DMS53 treated with DMSO at 0.1 percent for 48 hours (cell line): Measurements from ENCODE around the gene INPP4B.

Experiments
- DNase-seq: peaks from one replicate; lab custom pipeline; 2025; ENCODE audit not compliant: unreplicated experiment; lab: John Stamatoyannopoulos, UW

Gene INPP4B

DNA sequence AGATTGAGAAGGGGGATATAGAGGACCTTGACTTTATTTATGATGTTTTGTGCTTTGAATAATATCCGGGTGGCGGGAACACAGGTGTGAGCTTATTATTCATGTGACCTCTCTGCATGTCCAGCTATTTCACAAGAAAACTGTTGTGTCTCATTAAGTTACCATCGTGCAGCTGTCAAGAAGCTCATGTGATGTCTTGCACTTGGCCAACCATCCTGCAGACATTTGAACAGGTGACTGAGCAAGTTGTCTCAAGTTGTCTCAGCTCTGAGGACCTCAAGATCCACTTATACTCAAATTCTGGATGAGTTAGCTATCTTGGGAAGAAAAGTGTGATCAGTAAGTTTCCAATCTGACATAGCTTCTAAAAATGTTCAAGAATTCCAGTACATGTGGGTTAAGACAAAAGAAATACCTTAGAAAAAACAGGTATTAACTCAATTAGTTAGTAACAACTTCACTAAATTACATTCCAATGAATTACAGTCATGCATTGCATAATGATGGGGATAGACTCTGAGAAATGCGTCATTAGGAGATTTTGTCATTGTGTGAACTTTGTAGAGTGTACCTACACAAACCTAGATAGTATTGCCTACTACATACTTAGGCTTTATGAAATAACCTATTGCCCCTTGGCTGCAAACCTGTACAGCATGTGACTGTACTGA, 462.2 kb downstream of the INPP4B start:
- DNase-seq: no peak

DNA sequence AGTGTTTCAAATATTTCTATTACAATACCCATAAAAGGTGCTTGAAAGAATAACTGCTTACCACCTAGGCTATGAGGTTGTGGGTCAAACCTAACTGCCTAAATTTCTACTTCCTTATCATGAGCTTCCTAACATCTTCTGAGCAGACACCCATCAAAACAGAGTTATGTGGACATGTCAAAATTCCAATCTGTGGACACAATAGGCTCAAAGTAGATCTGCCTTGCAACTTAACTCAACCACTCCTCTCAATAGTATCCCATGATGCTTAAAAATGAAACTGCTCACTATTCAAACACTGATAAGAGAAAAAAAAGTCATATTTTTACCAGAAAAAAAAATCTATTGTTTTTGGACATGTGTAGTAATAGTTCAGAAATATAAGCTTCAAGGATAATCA, 462.7 kb downstream of the INPP4B start:
- no peak for DNase-seq

DNA sequence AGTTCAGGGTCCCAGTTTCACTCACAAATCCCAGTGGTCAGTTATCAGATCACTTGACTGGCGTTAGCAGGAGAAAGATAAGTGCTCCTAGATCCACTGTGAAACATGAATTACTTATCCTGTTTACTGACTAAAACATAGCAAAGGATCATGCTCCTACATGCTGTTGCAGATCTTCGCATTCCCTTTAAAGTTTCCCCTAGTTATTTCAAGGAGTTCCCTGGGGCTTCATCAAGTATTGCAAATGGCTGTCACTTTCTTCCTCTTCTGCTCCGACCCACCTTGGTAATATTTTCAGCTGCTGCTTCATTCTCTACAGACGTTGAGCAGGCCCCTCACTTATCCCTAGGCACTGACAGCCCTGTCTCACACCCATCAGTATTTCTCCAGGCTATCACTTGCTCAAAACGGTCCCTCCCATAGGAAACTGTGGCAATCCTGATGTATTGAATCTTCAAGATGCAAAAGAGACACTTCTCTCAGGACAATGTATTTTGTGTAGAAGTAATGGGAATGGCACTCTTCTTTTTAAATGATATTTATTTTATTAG, 466.0 kb downstream of the INPP4B start:
- no peak for DNase-seq

DNA sequence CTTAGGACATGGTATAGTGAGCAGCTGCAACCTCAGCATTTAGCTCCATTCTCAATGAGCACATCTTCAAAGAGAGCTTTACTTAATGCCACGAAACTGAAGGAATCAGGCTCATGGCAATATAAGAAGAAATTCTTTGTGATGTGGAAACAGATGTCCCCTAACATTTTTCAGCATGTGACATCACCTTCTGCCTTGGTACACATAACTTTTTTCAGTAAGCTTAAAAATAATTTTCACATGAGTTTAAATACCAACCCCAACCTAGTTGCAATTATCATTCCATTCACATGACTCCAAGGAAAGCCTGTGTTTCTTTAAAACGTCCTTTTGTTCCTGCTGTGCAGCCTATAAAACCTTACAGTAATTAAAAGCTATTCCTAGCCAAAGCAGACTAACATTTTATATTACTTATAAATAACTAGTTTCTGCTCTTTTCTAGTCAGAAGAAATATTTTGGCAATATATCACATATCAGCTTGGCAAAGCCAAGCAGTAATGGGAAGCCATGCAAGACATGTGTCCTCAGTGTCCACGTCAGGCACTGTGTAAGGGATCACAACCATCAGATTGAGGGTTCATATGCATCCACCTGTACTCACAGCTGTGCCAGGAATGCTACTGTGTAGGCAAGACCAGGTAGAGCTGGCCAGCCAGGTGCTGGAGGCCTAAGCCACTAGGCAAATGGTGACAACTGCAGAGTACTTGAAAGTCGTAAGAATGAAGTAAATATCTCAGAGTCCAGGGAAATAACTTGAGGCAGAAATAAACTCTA, 466.6 kb downstream of the INPP4B start:
- DNase-seq: no peak

DNA sequence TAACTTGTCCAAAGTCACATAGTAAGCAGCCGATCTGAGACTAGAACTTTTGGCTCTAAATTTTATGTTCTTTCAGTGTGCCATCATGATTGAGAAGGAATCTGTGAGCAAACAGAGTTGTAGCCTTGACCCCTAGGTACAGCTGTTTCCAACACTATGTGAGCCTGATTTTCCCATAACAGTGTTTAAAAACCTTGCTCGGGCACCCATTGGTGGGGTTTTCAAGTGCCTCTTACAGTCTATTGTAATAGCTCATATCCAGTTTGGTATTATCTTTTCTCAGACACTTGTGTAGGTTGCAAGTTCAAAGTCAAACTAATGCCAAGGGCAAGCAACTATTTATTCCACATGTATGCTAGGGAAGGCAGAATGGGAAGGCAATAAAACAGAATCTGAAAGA, 467.9 kb downstream of the INPP4B start:
- DNase-seq: no peak

DNA sequence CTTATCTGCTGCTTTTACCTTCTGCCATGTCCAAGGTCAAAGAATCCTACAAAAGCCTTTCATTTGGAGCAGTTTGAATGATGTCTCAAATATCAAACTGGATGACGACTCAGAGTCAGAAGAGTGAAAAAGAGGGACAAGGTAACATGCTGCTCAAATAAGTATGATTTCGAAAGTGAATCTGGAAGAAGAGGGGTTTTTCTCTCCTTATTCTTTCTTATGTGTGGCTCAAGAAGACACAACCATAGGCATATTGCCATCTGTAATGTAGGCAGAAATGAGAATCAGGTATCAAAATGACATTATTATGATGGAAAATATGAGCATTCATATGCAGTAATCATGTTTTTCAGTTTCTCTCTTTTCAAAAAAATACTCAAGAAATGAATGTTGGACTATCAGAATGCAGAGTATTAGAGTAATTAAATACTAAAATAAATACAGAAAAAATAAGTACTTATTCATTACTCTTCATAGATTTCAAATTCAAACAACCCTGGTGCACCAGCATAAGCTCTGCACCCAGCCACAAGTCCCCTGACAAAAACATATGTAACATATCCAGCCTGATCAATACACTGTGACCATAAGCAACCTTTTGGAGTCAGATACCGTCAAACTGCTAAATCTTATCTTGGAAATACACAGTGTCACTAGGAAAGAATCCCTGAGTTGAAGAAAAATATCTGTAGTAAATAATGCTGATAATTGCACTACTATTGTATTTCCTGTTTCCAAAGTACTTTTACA, 468.6 kb downstream of the INPP4B start:
- DNase-seq: no peak

DNA sequence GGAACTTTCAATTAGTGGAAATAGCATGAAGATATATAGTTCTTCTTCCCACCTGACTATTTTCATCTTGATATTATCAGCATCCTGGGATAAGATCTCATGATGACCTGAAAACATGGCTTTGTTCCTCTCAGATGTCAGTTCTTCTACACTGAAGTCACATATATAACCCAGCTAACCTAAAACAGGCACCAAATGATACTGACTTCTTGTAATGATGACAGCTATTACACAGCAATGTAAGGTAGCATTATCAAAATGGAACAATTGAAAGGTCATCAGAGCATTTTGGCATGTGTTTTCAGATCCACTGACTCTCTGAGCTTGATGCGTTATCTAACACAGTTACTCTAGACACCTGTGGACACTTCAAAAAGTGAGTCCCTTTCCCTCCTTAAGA, 469.9 kb downstream of the INPP4B start:
- DNase-seq: no peak

DNA sequence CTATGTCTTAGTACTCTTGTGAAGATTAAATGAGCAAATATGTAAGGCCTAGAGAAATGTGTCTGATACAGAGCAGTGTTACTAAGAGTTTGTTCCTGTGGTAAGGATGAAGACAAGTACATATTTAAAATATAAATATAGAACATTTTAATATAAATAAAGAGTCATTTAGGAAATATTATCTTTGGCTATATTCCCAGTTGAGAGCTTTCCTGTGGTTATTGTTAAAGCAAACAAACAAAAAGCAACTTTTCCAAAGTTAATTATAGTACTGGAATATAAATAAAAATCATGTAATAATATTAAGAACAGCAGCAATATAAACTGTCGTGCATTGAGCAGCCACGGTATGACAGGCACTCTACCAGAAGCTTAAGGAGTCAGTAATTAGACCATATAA, 472.5 kb downstream of the INPP4B start:
- DNase-seq: no peak

DNA sequence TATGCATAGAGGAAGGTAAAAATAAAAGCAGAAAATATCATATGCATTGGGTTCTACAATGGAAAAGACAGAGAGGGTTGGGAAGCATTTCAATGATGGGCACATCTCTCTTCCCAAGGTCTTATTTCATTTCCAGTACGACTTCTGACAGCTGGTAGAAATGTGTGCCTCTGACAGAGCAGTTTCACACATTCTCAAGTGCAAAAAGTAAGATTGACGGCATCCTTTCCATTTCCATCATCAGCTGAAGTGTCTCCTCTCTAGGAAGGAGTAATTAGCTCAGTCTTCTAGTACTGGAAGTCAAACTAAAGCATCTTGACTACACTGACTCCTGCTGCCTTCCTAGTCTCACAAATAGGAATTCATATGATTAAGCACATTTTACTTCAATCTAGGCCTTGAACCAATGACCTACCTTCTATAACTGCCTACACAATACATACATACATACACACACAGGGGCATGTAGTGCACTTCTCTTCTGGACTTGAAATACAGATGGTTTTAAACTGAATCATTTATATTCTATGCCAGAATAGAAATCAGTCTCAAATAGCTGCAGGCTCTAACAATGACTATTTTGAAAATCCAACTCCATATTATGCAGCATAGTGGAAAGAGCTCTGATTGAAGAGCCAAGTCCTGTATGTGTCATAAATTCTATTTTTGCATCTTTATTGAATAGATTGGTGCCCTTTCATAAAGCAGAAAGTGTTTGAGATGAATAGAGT, 473.4 kb downstream of the INPP4B start:
- DNase-seq: no peak

DNA sequence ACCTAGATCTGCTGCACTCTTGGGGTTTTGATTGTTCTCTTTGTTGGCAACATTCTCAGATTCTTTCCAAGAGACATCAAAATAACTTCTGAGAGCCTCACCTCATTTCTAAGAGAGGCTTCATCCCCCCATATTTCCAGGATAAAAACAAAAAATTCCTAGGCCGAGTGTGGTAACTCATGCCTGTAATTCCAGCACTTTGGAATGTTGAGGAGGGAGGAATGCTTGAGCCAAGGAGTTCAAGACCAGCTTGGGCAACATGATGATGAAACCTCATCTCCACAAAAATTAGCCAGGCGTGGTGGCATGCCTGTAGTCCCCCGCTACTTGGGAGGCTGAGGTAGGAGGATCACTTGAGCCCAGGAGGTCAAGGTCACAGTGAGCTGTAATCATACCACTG, 477.0 kb downstream of the INPP4B start:
- no peak for DNase-seq

DNA sequence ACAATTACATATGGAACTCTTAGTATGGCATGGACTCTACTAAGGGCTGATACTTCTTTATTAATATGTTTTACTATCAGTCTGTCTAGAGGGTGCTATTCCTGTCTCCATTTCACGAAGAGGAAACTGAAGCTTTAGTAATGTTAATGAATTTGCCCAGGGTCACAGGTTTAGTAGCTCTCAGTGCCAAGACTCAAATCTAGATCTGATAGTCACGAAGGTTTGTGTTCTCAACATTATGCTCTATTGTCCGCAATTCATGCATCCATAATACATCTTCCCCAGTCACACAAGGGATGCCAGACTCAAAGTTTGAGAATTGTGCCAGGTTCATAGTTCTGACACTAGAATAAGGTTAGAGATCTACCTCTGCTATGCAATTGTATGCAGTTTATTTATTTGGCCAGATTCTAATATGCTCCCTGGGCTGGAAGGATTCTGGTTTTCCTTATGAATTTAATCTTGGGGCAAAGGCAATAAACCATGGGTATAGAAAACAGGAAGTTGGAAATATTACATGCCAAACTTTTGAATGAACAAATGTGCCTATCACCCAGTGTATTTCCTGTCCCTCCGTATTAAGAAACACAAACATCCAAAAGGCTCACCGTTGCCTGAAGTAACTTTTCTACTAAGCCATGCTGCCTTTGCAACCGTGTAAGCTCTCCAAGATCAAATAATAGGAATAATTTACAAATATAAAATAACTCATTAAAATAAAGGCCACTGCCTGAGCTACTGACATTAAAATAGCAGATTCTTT, 478.5 kb downstream of the INPP4B start:
- no peak for DNase-seq

DNA sequence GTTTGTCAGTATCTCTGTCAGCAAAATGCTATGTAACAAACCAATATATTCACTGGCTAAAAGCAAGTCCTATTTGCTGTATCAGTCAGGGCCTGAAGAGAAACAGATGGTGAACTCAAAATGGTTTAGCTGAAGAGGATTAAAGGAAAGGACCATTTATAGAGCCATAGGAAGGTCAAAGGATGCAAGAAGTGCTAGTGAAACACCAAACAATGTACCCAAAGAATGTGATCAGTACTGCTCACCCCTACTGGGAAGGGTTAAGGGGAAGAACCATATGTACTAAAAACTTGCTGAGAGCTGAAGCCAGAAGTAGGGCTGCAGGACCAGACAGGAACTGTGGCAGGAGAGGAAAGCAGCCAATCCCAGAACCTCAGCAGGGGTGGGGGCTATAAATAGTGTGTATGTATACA, 479.3 kb downstream of the INPP4B start:
- DNase-seq: no peak

DNA sequence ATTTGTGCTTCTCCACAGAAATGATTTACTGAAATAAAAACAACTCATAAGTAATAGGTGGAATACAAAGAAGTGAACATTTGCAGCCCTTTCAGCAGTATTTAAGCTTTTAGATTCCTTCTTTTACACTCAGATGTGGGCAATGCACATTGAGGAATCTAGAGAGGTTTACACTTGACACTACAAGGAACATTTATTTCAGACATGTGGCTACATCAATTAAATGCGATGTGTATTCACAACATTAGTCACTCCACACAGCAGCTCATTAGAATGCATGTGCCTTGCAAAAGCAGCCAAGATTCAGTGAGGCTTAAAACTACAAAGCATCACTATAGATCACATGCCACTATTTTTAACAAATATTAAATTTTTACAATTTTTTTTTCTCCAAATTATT, 480.7 kb downstream of the INPP4B start:
- DNase-seq: no peak

DNA sequence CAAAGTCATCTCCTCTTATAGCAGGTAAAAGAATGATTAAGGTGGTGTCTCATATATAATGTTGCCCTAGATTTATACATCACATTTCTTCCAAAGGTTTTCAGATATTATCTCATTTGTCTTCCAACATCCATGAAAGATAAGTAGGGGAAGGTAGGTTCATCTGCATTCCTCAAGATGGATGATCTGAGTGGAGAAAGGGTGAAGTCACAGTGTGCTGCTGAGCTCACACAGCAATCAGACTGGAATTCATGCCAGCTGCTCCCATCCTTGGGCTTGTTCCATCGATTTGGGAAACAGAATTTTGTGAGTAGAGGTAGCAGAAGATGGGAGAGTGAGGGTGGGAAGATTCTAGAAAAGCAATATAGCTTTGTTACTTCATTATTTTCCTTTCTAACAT, 482.4 kb downstream of the INPP4B start:
- no peak for DNase-seq

DNA sequence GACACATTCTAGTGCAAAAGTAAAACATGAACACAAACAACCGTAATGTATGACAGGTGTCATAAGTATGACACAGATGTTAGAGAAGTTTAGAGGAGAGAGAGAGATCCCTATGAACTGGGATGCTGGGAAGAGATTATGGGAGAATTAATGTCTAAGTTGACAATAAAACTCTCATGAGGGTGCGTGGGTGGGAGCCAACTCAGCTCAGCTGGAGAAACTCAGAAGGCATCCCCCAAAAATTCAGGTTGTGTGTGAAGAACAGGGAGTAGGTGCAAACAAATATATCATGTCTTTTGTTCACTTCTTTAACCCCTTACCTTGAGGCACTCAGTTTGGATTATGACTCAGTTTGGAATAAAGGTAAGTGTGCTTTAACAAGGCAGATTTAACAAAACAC, 484.1 kb downstream of the INPP4B start:
- no peak for DNase-seq

DNA sequence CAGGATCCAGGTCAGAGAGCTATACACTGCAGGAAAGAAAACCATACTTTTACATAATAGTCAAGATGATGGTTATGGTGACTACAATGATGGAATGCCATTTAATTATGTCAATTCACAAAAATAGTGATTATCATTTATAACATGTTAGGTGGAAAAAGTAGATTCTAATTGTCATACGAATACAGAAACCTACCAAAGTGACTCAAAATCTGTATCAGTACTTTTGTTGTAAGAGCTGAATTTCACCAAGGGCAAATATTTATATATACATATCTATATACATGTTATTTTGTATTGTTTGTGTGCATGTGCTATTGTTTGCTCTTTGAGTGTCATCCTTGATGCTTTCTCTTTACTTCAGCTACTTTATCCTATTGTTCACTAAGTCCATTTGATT, 485.4 kb downstream of the INPP4B start:
- DNase-seq: no peak

DNA sequence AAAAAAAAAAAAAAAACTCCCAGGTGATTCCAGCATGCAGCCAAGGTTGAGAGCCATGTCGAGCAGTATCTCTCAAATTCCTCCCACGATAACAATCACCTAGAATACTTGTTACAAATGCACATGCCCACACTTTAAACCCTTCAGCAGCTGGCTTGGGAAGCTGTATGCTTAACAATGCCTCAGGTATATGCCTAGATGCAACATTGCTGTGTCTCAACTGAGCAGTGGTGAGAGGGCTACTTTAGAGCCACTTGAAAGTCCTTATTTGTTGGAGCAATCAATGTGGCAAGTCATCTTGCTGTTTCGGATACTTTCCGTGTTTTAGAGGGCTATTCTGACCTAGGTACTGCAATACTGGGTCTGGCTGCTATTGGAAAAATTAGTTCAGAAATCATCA, 487.4 kb downstream of the INPP4B start:
- peak; percentile 27 for DNase-seq

DNA sequence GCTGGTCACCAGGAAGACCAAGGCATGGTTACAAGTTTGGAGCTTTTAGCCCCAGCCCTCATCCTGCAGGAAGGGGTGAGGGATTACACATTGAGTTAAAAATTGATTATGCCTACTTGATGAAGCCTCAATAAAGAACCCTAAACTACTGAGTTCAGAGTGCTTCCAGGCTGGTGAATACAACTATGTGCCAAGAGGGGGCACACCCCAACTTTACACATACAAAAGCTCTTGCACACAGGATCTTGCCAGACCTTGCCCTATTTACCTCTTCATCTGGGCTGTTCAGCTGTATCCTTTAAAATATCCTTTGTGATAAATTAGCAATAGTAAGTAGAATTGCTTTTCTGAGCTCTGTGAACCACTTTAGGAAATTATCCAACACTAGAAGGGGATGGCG, 489.3 kb downstream of the INPP4B start:
- DNase-seq: no peak

DNA sequence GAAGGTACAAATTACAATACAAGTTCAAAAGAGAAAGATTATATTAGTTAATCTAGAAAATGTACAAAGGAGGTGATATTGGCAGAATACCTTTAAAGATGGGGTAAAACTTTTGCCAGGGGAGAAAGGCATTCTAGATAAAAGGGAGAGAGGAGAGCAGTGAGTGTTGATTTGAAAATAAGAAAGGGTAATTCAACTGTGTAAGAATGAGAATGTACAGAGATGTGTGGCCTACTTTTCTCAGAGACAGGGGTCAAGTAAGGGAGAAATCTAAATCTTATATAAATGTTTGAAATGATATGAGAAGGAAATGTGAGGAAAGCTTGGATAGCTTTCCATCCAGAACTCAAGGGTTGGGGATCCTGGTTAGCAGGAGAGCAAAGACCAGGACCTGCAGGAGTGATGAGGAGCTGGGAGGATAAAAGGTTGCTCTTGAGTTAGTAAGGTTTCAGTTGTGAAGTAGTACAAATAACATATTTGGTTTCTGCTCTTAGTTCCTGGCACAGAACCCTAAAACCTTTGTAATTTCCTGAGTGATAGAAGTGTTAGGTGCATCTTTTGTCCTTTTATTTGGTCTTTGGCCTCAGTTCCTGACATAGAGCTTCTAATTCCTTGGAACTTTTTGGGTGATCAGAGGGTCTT, 489.9 kb downstream of the INPP4B start:
- no peak for DNase-seq

DNA sequence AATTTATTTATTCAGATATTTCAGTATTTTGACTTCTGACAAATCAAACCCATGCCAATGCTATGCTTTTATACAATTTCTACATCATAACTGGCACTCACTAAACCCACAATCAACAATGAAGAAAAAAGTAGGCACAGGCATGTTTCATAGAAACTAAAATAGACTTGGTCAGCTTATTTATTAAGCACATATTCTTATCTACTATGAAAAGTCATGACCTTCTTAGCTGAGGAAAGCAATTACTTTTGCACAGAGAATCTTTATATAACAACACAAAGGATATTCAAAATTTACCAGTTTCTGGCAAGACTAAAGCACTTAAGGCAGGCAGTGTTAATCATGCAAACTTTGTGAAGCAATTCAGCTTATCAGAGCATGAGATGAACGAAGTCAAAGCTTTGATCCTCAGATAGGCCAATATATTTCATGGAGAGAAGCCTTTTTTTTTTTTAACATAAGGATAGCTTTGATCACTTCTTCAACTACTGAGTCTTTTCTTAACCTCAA, 490.6 kb downstream of the INPP4B start:
- no peak for DNase-seq
